GM12878 (cell line): ENCODE measurements around the gene ADIPOR1.

ENCODE experiments used
- EZH2 ChIP-seq: IDR thresholded peaks from 2 replicates; pipeline ENCODE4 v1.6.1; 2012; ENCODE audit warnings: low read depth, mild to moderate bottlenecking, control low read depth, inconsistent platforms, low read length, borderline replicate concordance; ENCODE audit not compliant: control insufficient read depth
- GABPA ChIP-seq: IDR thresholded peaks from 2 replicates; pipeline ENCODE4 v1.6.1; 2014; ENCODE audit warnings: antibody characterized with exemption, low read depth, mild to moderate bottlenecking, inconsistent platforms
- TAF1 ChIP-seq: IDR thresholded peaks from 2 replicates; pipeline ENCODE4 v1.6.1; 2011; ENCODE audit warnings: mild to moderate bottlenecking, low read depth, low read length, borderline replicate concordance
- TF ChIP-seq, protein P1 (sequence below), 3 experiments: IDR thresholded peaks in 2 of 3; conservative IDR thresholded peaks in 1 of 3; 2 replicates each; pipeline ENCODE4 v1.5.1; 2011; ENCODE audit warnings: low read depth in 3 of 3, low read length in 3 of 3, mild to moderate bottlenecking in 3 of 3, control low read depth in 2 of 3, moderate library complexity in 2 of 3, inconsistent platforms in 1 of 3, mixed read lengths in 1 of 3; ENCODE audit not compliant: control insufficient read depth in 2 of 3, insufficient read depth in 1 of 3; ENCODE audit errors: extremely low read depth in 1 of 3

DNA sequence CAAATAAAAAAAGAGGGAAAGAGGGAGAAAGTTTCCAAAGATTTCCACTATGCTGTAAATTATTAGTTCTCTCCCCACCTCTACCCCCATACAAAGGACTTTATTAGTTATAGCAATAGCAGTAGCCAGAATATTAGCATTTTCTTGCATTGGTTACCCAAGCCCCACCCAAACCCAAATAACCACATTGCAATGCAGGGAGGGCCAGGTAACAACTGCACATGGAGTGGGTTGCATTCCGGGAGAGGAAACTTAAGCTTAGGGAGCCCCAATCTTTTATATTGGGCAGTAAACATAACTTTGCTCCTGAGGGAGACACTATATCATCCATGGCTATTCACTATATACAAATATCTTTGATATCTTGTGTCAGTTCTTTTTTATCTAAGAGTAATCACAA is 6.0 kb downstream of the ADIPOR1 start:
- TF ChIP-seq EZH2 (no peak), TAF1 (no peak), GABPA (no peak)
- TF ChIP-seq, protein P1, sequence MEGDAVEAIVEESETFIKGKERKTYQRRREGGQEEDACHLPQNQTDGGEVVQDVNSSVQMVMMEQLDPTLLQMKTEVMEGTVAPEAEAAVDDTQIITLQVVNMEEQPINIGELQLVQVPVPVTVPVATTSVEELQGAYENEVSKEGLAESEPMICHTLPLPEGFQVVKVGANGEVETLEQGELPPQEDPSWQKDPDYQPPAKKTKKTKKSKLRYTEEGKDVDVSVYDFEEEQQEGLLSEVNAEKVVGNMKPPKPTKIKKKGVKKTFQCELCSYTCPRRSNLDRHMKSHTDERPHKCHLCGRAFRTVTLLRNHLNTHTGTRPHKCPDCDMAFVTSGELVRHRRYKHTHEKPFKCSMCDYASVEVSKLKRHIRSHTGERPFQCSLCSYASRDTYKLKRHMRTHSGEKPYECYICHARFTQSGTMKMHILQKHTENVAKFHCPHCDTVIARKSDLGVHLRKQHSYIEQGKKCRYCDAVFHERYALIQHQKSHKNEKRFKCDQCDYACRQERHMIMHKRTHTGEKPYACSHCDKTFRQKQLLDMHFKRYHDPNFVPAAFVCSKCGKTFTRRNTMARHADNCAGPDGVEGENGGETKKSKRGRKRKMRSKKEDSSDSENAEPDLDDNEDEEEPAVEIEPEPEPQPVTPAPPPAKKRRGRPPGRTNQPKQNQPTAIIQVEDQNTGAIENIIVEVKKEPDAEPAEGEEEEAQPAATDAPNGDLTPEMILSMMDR (IDR thresholded peaks at IDR 0.05 in 2 of 3, conservative IDR thresholded peaks at IDR 0.05 in 1 of 3; ENCODE audit: control insufficient read depth in 2 of 3, extremely low read depth in 1 of 3, insufficient read depth in 1 of 3, low read depth in 3 of 3, low read length in 3 of 3): no peak
